HPDE6-E6E7 (cell line): ENCODE data around the gene PURB.
"Not testable (repeated sequence)": the region's sequence is repeated elsewhere in the genome, so short reads cannot be mapped to it uniquely, and the experiment has no call there.

Experiments used
- DNase-seq: peaks from one replicate; pipeline ENCODE4 v3.0.0; 2011; ENCODE audit warnings: missing footprints; ENCODE audit errors: extremely low spot score

The PURB gene

GRCh38 chr7:44885394-44886317, at the start of gene PURB:
Gene PURB, minus strand, starts transcription at chr7:44885530. Its CDS starts 182 bp downstream, at chr7:44885348.
- DNase-seq, result peak; percentile 96

- no peak for DNase-seq
Observed at GRCh38 chr7:44935016-44935415, 49.7 kb upstream of the PURB start.

- DNase-seq, result not testable (repeated sequence)
Observed at GRCh38 chr7:44934510-44934909, 49.2 kb upstream of the PURB start.

- DNase-seq, result no peak
Observed at GRCh38 chr7:44930921-44931320, 45.6 kb upstream of the PURB start.

- DNase-seq, result no peak
Observed at GRCh38 chr7:44922351-44922694, 37.0 kb upstream of the PURB start.

- DNase-seq, result peak; percentile 38
Observed at GRCh38 chr7:44921607-44922350, 36.4 kb upstream of the PURB start.

GRCh38 chr7:44920119-44920518, 34.8 kb upstream of the PURB start:
- no peak for DNase-seq

- DNase-seq, result no peak
Observed at GRCh38 chr7:44918029-44918428, 32.7 kb upstream of the PURB start.

GRCh38 chr7:44917465-44917864, 32.1 kb upstream of the PURB start:
- no peak for DNase-seq

- DNase-seq, result no peak
Observed at GRCh38 chr7:44914992-44915607, 29.8 kb upstream of the PURB start.

- DNase-seq, result peak; percentile 22
Observed at GRCh38 chr7:44912775-44913347, 27.5 kb upstream of the PURB start.

- DNase-seq, result no peak
Observed at GRCh38 chr7:44911911-44912310, 26.6 kb upstream of the PURB start.

GRCh38 chr7:44909596-44910389, 24.5 kb upstream of the PURB start:
- no peak for DNase-seq

- no peak for DNase-seq
Observed at GRCh38 chr7:44906965-44907364, 21.6 kb upstream of the PURB start.

- DNase-seq, result no peak
Observed at GRCh38 chr7:44905002-44905635, 19.8 kb upstream of the PURB start.

GRCh38 chr7:44899443-44899842, 14.1 kb upstream of the PURB start:
- DNase-seq, result no peak

GRCh38 chr7:44898039-44898438, 12.7 kb upstream of the PURB start:
- no peak for DNase-seq

GRCh38 chr7:44897309-44897708, 12.0 kb upstream of the PURB start:
- no peak for DNase-seq

GRCh38 chr7:44894888-44895580, 9.7 kb upstream of the PURB start:
- no peak for DNase-seq

- no peak for DNase-seq
Observed at GRCh38 chr7:44893710-44894234, 8.4 kb upstream of the PURB start.
